ENCODE data around the gene CNOT6L.

CNOT6L gene

DNA sequence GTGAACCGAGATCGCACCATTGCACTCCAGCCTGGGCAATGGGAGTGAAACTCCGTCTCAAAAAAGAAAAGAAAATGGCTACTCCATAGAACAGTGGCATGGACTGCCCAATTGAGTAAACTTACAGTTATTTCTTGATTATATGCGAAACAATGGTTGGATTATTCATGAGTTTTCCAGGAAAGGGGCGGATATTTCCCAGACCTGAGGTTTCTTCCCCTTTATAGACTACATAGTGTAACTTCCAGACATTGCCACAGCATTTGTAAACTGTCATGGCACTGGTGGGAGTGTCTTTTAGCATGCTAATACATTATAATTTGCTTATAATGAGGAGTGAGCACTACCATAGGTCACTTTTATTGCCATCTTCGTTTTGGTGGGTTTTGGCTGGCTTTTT lies 29.3 kb upstream of the CNOT6L start:
- Histone ChIP-seq H2AFZ (ENCODE audit: low read length, unreplicated experiment) (no peak overlapping the region), H3K79me2 (ENCODE audit: control insufficient read depth, insufficient read depth, low read length, unreplicated experiment) (no peaks in the 10 kb centered on the region), H3K4me1 (ENCODE audit: control insufficient read depth, insufficient read depth, low read length, unreplicated experiment) (no peaks in the 10 kb centered on the region), H3K27ac (ENCODE audit: low read depth, low read length) (no peak overlapping the region), H3K36me3 (ENCODE audit: insufficient read depth, low read length) (no peaks in the 10 kb centered on the region), H3K4me3 (ENCODE audit: low read depth, low read length) (no peak overlapping the region), H3K27me3 (ENCODE audit: insufficient read depth, low read length) (no peaks in the 10 kb centered on the region)

DNA sequence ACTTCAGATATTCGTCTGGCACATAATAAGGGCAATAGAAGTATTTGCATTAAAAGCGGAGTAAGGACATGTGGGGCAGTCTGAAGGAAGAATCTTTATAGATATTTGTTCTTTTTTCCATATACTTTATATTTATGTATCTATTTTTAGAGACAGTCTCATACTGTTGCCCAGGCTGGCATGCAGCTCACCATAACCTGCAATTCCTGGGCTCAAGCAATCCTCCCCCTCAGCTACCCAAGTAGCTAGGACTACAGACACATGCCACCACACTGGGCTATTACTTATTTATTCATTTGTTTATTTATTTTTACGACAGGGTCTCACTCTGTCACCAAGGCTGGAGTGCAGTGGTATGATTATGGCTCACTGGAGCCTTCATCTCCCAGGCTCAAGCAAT lies 26.8 kb upstream of the CNOT6L start:
- no peaks in the 10 kb centered on the region for H3K36me3 ChIP-seq (ENCODE audit: insufficient read depth, low read length)
- no peak overlapping the region for H3K27ac ChIP-seq (ENCODE audit: low read depth, low read length)
- no peaks in the 10 kb centered on the region for H3K27me3 ChIP-seq (ENCODE audit: insufficient read depth, low read length)
- no peaks in the 10 kb centered on the region for H3K4me1 ChIP-seq (ENCODE audit: control insufficient read depth, insufficient read depth, low read length, unreplicated experiment)
- no peak overlapping the region for H3K4me3 ChIP-seq (ENCODE audit: low read depth, low read length)
- H2AFZ ChIP-seq (ENCODE audit: low read length, unreplicated experiment), result no peak overlapping the region
- H3K79me2 ChIP-seq (ENCODE audit: control insufficient read depth, insufficient read depth, low read length, unreplicated experiment), result no peaks in the 10 kb centered on the region

GRCh38 chr4:77845400-77845799 lies 26.2 kb upstream of the CNOT6L start:
- Histone ChIP-seq H3K4me1 (ENCODE audit: control insufficient read depth, insufficient read depth, low read length, unreplicated experiment) (no peaks in the 10 kb centered on the region), H3K27ac (ENCODE audit: low read depth, low read length) (no peak overlapping the region), H2AFZ (ENCODE audit: low read length, unreplicated experiment) (no peak overlapping the region), H3K27me3 (ENCODE audit: insufficient read depth, low read length) (no peaks in the 10 kb centered on the region), H3K36me3 (ENCODE audit: insufficient read depth, low read length) (no peaks in the 10 kb centered on the region), H3K4me3 (ENCODE audit: low read depth, low read length) (no peak overlapping the region), H3K79me2 (ENCODE audit: control insufficient read depth, insufficient read depth, low read length, unreplicated experiment) (no peaks in the 10 kb centered on the region)

DNA sequence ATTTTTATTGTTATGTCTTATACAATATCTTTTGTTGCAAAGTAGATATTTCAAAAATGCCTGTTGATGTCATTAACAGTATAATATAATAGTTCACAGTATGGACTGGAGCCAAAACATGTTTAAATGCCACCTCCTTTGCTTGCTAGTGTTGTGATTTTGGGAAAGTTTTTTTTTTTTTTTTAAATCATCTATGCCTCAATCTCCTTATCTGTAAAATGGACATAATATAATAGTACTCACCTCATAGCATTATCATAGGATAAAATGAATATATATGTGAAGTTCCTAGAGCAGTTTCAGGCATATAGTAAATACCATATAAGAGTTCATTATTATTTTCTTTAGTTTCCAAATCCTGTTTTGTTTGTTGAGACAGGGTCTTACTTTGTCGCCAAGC lies 25.2 kb upstream of the CNOT6L start:
- Histone ChIP-seq H3K36me3 (ENCODE audit: insufficient read depth, low read length) (no peaks in the 10 kb centered on the region), H3K79me2 (ENCODE audit: control insufficient read depth, insufficient read depth, low read length, unreplicated experiment) (no peaks in the 10 kb centered on the region), H3K4me3 (ENCODE audit: low read depth, low read length) (no peak overlapping the region), H3K4me1 (ENCODE audit: control insufficient read depth, insufficient read depth, low read length, unreplicated experiment) (no peaks in the 10 kb centered on the region), H3K27ac (ENCODE audit: low read depth, low read length) (no peak overlapping the region), H3K27me3 (ENCODE audit: insufficient read depth, low read length) (no peaks in the 10 kb centered on the region), H2AFZ (ENCODE audit: low read length, unreplicated experiment) (no peak overlapping the region)

GRCh38 chr4:77843628-77844027 lies 24.5 kb upstream of the CNOT6L start:
- Histone ChIP-seq H3K36me3 (ENCODE audit: insufficient read depth, low read length) (no peaks in the 10 kb centered on the region), H3K27ac (ENCODE audit: low read depth, low read length) (no peak overlapping the region), H2AFZ (ENCODE audit: low read length, unreplicated experiment) (no peak overlapping the region), H3K4me1 (ENCODE audit: control insufficient read depth, insufficient read depth, low read length, unreplicated experiment) (no peaks in the 10 kb centered on the region), H3K27me3 (ENCODE audit: insufficient read depth, low read length) (no peaks in the 10 kb centered on the region), H3K4me3 (ENCODE audit: low read depth, low read length) (no peak overlapping the region), H3K79me2 (ENCODE audit: control insufficient read depth, insufficient read depth, low read length, unreplicated experiment) (no peaks in the 10 kb centered on the region)

DNA sequence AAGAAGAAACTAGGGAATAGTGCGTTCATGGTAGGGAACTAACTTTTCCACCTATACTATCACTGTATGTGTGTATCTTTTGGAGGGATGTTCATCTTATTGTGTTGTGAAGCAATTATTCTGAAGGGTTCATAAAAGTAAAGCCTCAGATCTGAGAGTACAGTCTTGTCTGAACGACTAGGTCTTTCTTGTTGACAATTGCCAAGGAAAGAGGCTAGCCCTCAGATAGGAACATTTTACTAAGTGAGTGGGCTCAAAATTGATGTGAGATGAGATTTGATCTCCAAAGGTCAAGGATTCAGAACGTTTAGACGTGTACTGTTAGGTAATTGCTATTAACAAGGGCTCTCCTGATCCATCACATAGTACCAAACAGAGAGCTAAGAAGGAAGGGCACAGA lies 15.2 kb upstream of the CNOT6L start:
- no peak overlapping the region for H3K27ac ChIP-seq (ENCODE audit: low read depth, low read length)
- no peak overlapping the region for H2AFZ ChIP-seq (ENCODE audit: low read length, unreplicated experiment)
- no peaks in the 10 kb centered on the region for H3K4me1 ChIP-seq (ENCODE audit: control insufficient read depth, insufficient read depth, low read length, unreplicated experiment)
- H3K36me3 ChIP-seq (ENCODE audit: insufficient read depth, low read length), result no peaks in the 10 kb centered on the region
- no peak overlapping the region for H3K4me3 ChIP-seq (ENCODE audit: low read depth, low read length)
- H3K27me3 ChIP-seq (ENCODE audit: insufficient read depth, low read length), result no peaks in the 10 kb centered on the region
- H3K79me2 ChIP-seq (ENCODE audit: control insufficient read depth, insufficient read depth, low read length, unreplicated experiment), result no peaks in the 10 kb centered on the region

DNA sequence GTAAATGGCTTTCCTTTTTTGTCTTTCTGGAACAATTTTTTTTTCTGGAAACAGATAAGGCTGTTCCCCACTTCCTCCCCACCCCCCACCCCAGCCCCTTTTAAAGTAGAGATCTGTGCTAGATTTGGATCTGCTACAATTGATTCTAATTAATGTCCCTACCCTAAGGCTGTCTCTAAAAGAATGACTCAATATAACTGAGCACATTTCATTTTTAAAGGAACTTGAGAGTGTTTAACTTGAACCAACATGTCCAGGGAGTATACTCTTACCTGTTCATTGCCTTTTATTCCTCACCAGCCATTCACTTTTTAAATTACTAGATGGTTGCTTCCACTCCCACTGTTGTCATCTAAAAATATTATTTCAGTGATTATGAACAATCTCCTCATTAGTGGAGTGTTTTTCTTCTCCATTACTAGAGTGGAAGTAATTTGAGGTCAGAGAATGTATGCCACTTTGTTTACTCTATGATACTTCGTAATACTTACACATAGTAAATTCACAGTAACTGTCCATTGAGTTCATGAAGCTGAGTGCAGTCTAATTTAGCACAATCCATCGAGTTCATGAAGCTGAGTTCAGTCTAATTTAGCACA lies 14.1 kb upstream of the CNOT6L start:
- Histone ChIP-seq H3K4me3 (ENCODE audit: low read depth, low read length) (no peak overlapping the region), H3K27me3 (ENCODE audit: insufficient read depth, low read length) (peaks cover 3% of the 10 kb centered on the region; the same call in 1 of the 2 replicates), H3K27ac (ENCODE audit: low read depth, low read length) (no peak overlapping the region), H3K79me2 (ENCODE audit: control insufficient read depth, insufficient read depth, low read length, unreplicated experiment) (no peaks in the 10 kb centered on the region), H3K4me1 (ENCODE audit: control insufficient read depth, insufficient read depth, low read length, unreplicated experiment) (no peaks in the 10 kb centered on the region), H2AFZ (ENCODE audit: low read length, unreplicated experiment) (no peak overlapping the region), H3K36me3 (ENCODE audit: insufficient read depth, low read length) (no peaks in the 10 kb centered on the region)

- no peaks in the 10 kb centered on the region for H3K36me3 ChIP-seq (ENCODE audit: insufficient read depth, low read length)
- H3K4me1 ChIP-seq (ENCODE audit: control insufficient read depth, insufficient read depth, low read length, unreplicated experiment), result no peaks in the 10 kb centered on the region
- no peaks in the 10 kb centered on the region for H3K79me2 ChIP-seq (ENCODE audit: control insufficient read depth, insufficient read depth, low read length, unreplicated experiment)
- H3K27me3 ChIP-seq (ENCODE audit: insufficient read depth, low read length), result peaks cover 17% of the 10 kb centered on the region
- no peak overlapping the region for H3K4me3 ChIP-seq (ENCODE audit: low read depth, low read length)
- H3K27ac ChIP-seq (ENCODE audit: low read depth, low read length), result no peak overlapping the region
- no peak overlapping the region for H2AFZ ChIP-seq (ENCODE audit: low read length, unreplicated experiment)
Observed at GRCh38 chr4:77827343-77827742, 8.2 kb upstream of the CNOT6L start.

- H3K27me3 ChIP-seq (ENCODE audit: insufficient read depth, low read length), result peaks cover 17% of the 10 kb centered on the region
- no peak overlapping the region for H3K4me3 ChIP-seq (ENCODE audit: low read depth, low read length)
- H3K79me2 ChIP-seq (ENCODE audit: control insufficient read depth, insufficient read depth, low read length, unreplicated experiment), result no peaks in the 10 kb centered on the region
- no peak overlapping the region for H3K27ac ChIP-seq (ENCODE audit: low read depth, low read length)
- H3K36me3 ChIP-seq (ENCODE audit: insufficient read depth, low read length), result no peaks in the 10 kb centered on the region
- H2AFZ ChIP-seq (ENCODE audit: low read length, unreplicated experiment), result no peak overlapping the region
- H3K4me1 ChIP-seq (ENCODE audit: control insufficient read depth, insufficient read depth, low read length, unreplicated experiment), result peaks cover 8% of the 10 kb centered on the region
Observed at GRCh38 chr4:77826275-77826674, 7.1 kb upstream of the CNOT6L start.

- H3K4me1 ChIP-seq (ENCODE audit: control insufficient read depth, insufficient read depth, low read length, unreplicated experiment), result peaks cover 14% of the 10 kb centered on the region
- H3K27me3 ChIP-seq (ENCODE audit: insufficient read depth, low read length), result no peaks in the 10 kb centered on the region
- H3K27ac ChIP-seq (ENCODE audit: low read depth, low read length), result no peak overlapping the region
- peaks cover 18% of the 10 kb centered on the region for H3K79me2 ChIP-seq (ENCODE audit: control insufficient read depth, insufficient read depth, low read length, unreplicated experiment)
- no peaks in the 10 kb centered on the region for H3K36me3 ChIP-seq (ENCODE audit: insufficient read depth, low read length)
- H2AFZ ChIP-seq (ENCODE audit: low read length, unreplicated experiment), result no peak overlapping the region
- no peak overlapping the region; the same call in 1 of the 2 replicates for H3K4me3 ChIP-seq (ENCODE audit: low read depth, low read length)
Observed at GRCh38 chr4:77821775-77822174, 2.6 kb upstream of the CNOT6L start.

- peak overlapping the region; percentile 95 for H2AFZ ChIP-seq (ENCODE audit: low read length, unreplicated experiment)
- peak overlapping the region; percentile 76 for H3K27ac ChIP-seq (ENCODE audit: low read depth, low read length)
- no peaks in the 10 kb centered on the region for H3K36me3 ChIP-seq (ENCODE audit: insufficient read depth, low read length)
- H3K79me2 ChIP-seq (ENCODE audit: control insufficient read depth, insufficient read depth, low read length, unreplicated experiment), result peaks cover 24% of the 10 kb centered on the region
- peak overlapping the region; percentile 97 for H3K4me3 ChIP-seq (ENCODE audit: low read depth, low read length)
- H3K27me3 ChIP-seq (ENCODE audit: insufficient read depth, low read length), result no peaks in the 10 kb centered on the region
- H3K4me1 ChIP-seq (ENCODE audit: control insufficient read depth, insufficient read depth, low read length, unreplicated experiment), result peaks cover 16% of the 10 kb centered on the region
Observed at GRCh38 chr4:77820649-77821561, 1.7 kb upstream of the CNOT6L start.
